ENCODE measurements around the gene EDN2.

Gene EDN2

DNA sequence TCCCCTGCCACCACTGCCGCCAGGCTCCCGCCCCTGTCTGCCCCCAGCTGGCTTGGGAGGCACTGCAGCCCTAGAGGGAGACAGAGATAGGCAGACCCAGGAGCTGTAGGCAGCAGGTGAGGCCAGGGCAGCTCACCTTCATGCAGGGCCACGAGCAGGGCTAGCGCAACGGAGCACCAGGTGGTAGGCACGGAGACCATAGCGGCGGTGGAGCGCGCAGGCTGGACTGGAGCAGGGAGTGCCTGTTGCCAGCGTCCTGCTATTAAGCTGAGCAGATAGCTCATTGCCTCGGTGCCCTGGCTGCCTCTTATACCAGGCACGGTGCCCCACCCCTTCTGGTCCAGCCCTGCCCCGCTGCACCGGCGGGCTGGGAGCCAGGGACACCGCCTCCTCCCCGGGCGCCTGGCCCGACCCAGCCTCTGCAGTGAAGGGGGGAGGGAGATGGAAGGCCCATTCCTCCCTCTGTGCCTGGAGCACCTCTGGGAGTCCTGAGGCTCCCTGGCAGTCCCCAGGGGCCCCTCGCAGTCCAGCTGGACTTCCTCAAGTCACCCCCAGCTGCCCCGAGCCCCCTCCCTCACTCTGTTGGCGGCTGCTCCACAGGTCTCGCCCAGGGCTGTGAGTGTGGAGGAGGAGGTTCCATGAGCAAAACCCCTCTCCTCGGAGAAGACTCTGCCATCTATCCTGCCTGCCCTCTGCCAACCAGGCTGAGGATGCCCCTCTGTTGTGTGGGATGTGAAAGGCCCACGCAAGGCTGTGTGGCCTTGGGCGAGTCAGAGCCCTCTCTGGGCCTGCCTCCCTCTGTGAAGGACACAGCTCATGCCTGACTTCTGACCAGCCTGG lies at the start of gene EDN2:
Gene EDN2 (minus strand): TSS at position 282 of the 840 bp plus-strand sequence. CDS start 82 bp downstream, at position 200.
- DNase-seq (ENCODE audit: low read depth, low spot score) = no peak
- no peaks in the 10 kb centered on the region for H3K9me3 ChIP-seq (ENCODE audit: insufficient read depth, low read length)

DNA sequence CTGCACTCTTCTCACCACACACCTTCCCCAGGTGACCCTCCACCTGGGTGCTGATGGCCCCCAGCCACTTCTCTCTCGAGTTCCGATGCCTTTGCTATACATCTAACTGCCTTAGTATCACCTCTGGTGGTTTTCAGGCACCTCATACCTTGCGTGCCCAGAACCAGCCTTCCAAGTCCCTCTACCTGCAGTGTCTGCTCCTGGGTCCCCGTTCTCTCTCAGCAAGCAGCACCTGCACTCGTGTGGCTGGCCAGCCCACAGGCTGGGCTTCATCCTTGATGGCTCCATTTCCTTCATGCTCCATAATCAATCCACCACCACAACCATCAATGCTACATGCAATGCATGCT lies 49.2 kb upstream of the EDN2 start:
- Histone ChIP-seq H3K4me1 (ENCODE audit: insufficient read depth, insufficient read length) (peaks cover 3% of the 10 kb centered on the region), H3K36me3 (ENCODE audit: insufficient read depth, insufficient read length, low read length) (no peaks in the 10 kb centered on the region), H3K27me3 (ENCODE audit: insufficient read depth, insufficient read length) (peaks cover 23% of the 10 kb centered on the region), H3K9me3 (ENCODE audit: insufficient read depth, low read length) (0 out of 2 replicates have a peak, but pooled peaks cover 4% of the 10 kb centered on the region), H3K9ac (ENCODE audit: insufficient read length, low read depth) (no peak overlapping the region), H3K4me3 (ENCODE audit: insufficient read length, low read depth) (no peak overlapping the region)
- DNase-seq (ENCODE audit: low read depth, low spot score) = no peak
- TF ChIP-seq ZNF274 (IDR thresholded peaks at IDR 0.05; ENCODE audit: low read depth, low read length) (no peak), YY1 (IDR thresholded peaks at IDR 0.05; ENCODE audit: insufficient read depth, insufficient read length) (no peak), SUZ12 (IDR thresholded peaks at IDR 0.05; ENCODE audit: extremely low read depth, insufficient read depth, insufficient read length) (no peak)

More for the DNA sequence above, at the start of gene EDN2:
- TF ChIP-seq SUZ12 (IDR thresholded peaks at IDR 0.05; ENCODE audit: extremely low read depth, insufficient read depth, insufficient read length) = no peak
- no peak for TF ChIP-seq YY1 (IDR thresholded peaks at IDR 0.05; ENCODE audit: insufficient read depth, insufficient read length)
- no peak for TF ChIP-seq ZNF274 (IDR thresholded peaks at IDR 0.05; ENCODE audit: low read depth, low read length)
- peaks cover 3% of the 10 kb centered on the region for H3K36me3 ChIP-seq (ENCODE audit: insufficient read depth, insufficient read length, low read length)
- peak within 1 kb of the TSS; percentile 51 for H3K9ac ChIP-seq (ENCODE audit: insufficient read length, low read depth)
- H3K27me3 ChIP-seq (ENCODE audit: insufficient read depth, insufficient read length) = peaks cover 4% of the 10 kb centered on the region
- no peak within 1 kb of the TSS for H3K4me3 ChIP-seq (ENCODE audit: insufficient read length, low read depth)
- peaks cover 51% of the 10 kb centered on the region for H3K4me1 ChIP-seq (ENCODE audit: insufficient read depth, insufficient read length)

DNA sequence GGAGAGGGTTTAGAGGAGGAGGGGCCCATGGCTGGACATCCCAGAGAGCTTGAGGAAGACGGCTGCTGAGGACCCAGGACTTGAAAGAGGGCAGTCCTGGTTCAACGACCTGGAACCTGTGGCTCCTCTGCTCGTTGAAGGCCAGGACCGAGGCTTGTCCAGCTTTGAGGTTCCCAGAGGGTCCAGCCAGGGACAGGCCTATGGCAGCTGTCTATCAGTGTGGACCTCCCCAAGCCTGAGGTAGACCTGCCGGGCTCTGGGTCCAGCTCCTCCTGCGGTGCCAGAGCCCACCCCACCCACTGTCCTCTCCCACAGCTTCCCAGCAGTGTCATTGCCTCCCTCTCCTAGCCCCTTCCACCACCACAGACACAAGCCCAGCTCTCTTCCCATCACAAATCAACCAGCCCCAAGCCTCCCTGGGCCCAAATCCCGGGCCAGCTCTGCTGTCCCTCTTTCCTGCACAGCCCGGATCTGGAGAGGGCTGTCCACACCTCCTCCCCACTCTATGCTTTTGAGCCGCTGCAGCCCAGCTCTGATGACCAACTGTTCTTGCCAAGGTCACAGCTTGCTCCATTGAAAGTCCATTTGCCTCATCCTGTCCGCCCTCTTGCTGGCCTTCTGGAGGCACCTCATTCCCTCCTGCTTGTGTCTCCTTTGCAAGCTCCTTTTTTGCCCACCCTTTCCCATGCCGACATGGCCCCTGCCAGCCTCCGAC lies 48.7 kb upstream of the EDN2 start:
- TF ChIP-seq YY1 (IDR thresholded peaks at IDR 0.05; ENCODE audit: insufficient read depth, insufficient read length) (no peak), ZNF274 (IDR thresholded peaks at IDR 0.05; ENCODE audit: low read depth, low read length) (no peak)
- Histone ChIP-seq H3K9ac (ENCODE audit: insufficient read length, low read depth) (no peak overlapping the region), H3K27me3 (ENCODE audit: insufficient read depth, insufficient read length) (peaks cover 23% of the 10 kb centered on the region), H3K4me3 (ENCODE audit: insufficient read length, low read depth) (no peak overlapping the region), H3K9me3 (ENCODE audit: insufficient read depth, low read length) (0 out of 2 replicates have a peak, but pooled peaks cover 4% of the 10 kb centered on the region), H3K36me3 (ENCODE audit: insufficient read depth, insufficient read length, low read length) (no peaks in the 10 kb centered on the region), H3K4me1 (ENCODE audit: insufficient read depth, insufficient read length) (no peaks in the 10 kb centered on the region)
- no peak for DNase-seq (ENCODE audit: low read depth, low spot score)

DNA sequence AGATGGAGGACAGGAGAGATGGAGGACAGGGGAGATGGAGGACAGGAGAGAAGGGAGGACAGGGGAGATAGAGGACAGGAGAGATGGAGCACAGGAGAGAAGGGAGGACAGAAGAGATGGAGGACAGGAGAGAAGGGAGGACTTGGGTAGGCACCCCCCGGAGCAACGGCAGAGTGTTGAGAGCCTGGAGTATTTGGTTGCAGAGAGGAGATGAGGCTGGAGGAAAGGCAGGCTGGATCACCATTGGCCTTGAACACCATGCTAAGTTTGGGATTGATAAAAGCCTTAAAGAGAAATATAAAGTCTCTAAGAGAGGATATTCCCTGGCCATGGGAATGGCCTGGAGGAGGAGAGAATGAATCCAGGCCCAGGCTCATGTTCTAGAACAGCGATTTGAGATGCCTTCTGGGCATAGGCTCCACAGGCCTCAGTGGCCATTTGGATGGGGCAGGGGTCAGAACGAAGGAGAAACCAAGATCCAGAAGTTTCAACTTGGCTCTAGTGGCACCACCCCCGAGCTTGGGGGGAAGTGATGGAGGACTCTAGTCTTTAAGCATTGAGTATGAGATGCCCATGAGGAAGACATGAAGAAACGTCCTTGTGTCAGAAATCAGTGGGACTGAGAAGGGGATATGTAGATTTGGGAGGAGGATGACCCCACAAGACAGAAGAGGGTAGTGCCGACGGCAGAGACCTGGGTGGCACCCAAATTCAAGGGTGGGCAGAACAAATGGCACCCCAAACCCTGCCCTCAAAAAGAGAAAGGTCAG lies 47.9 kb upstream of the EDN2 start:
- H3K4me3 ChIP-seq (ENCODE audit: insufficient read length, low read depth) = no peak overlapping the region
- H3K9me3 ChIP-seq (ENCODE audit: insufficient read depth, low read length) = 0 out of 2 replicates have a peak, but pooled peaks cover 11% of the 10 kb centered on the region
- no peaks in the 10 kb centered on the region for H3K36me3 ChIP-seq (ENCODE audit: insufficient read depth, insufficient read length, low read length)
- DNase-seq (ENCODE audit: low read depth, low spot score) = no peak
- TF ChIP-seq ZNF274 (IDR thresholded peaks at IDR 0.05; ENCODE audit: low read depth, low read length) (no peak), SUZ12 (IDR thresholded peaks at IDR 0.05; ENCODE audit: extremely low read depth, insufficient read depth, insufficient read length) (no peak), YY1 (IDR thresholded peaks at IDR 0.05; ENCODE audit: insufficient read depth, insufficient read length) (no peak)
- no peaks in the 10 kb centered on the region for H3K4me1 ChIP-seq (ENCODE audit: insufficient read depth, insufficient read length)
- H3K9ac ChIP-seq (ENCODE audit: insufficient read length, low read depth) = no peak overlapping the region
- H3K27me3 ChIP-seq (ENCODE audit: insufficient read depth, insufficient read length) = peaks cover 23% of the 10 kb centered on the region

DNA sequence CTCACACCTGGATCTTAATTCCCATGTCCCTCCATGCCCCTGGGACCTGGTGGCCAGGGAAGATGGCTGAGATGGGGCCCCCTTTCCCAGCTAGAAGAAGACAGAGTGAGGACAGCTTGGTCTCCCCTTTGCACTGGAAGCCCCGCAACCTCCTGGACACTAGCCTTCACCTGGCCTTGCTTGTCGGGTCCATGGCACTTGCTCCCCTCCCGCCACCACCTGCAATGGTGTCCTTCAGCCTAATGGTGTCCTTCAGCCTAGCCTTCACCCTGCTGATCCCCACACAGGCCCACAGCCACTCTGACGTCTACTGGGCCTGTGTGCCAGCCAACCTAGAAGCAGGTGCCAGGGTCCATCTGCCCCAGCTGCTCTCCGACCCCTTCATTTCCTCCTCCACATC lies 45.9 kb upstream of the EDN2 start:
- Histone ChIP-seq H3K4me3 (ENCODE audit: insufficient read length, low read depth) (no peak overlapping the region), H3K9ac (ENCODE audit: insufficient read length, low read depth) (no peak overlapping the region), H3K9me3 (ENCODE audit: insufficient read depth, low read length) (0 out of 2 replicates have a peak, but pooled peaks cover 11% of the 10 kb centered on the region), H3K27me3 (ENCODE audit: insufficient read depth, insufficient read length) (peaks cover 23% of the 10 kb centered on the region), H3K36me3 (ENCODE audit: insufficient read depth, insufficient read length, low read length) (no peaks in the 10 kb centered on the region), H3K4me1 (ENCODE audit: insufficient read depth, insufficient read length) (no peaks in the 10 kb centered on the region)
- no peak for DNase-seq (ENCODE audit: low read depth, low spot score)
- TF ChIP-seq SUZ12 (IDR thresholded peaks at IDR 0.05; ENCODE audit: extremely low read depth, insufficient read depth, insufficient read length) = no peak
- TF ChIP-seq ZNF274 (IDR thresholded peaks at IDR 0.05; ENCODE audit: low read depth, low read length) = no peak
- no peak for TF ChIP-seq YY1 (IDR thresholded peaks at IDR 0.05; ENCODE audit: insufficient read depth, insufficient read length)

DNA sequence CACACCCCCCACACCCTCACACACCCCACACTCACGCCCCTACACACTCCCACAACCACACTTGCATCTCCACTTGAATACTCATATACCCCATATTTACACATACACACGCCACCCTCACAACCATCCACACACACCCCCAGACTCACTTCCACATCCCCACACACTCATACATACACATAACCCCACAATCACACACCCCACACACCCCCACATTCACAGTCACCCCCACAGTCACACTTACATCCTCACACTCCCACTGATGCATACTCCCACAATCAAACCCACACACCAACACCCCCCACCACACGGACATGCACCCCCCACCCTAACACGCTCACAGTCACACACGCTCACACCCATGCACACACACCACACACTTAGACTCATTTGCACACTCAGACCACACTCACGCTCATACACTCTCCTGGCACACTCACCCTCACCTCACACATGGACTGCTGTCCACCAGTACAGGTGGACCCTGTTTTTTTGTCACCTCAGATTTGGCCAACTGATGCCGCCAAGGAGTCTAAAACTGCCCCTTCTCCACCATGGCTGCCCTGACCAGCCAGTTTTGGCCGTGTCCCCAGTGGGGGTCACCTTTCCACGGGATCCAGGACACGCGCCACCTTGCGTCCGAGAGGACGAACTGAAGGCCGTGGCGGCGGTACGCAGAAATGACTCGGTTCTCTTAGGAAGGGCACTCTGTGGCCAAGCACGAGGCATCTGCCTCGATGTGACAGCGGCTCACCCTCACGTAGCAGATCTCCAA lies 45.3 kb upstream of the EDN2 start:
- Histone ChIP-seq H3K4me1 (ENCODE audit: insufficient read depth, insufficient read length) (no peaks in the 10 kb centered on the region), H3K9me3 (ENCODE audit: insufficient read depth, low read length) (0 out of 2 replicates have a peak, but pooled peaks cover 11% of the 10 kb centered on the region), H3K27me3 (ENCODE audit: insufficient read depth, insufficient read length) (peaks cover 23% of the 10 kb centered on the region), H3K9ac (ENCODE audit: insufficient read length, low read depth) (no peak overlapping the region), H3K4me3 (ENCODE audit: insufficient read length, low read depth) (no peak overlapping the region), H3K36me3 (ENCODE audit: insufficient read depth, insufficient read length, low read length) (no peaks in the 10 kb centered on the region)
- DNase-seq (ENCODE audit: low read depth, low spot score) = no peak
- TF ChIP-seq SUZ12 (IDR thresholded peaks at IDR 0.05; ENCODE audit: extremely low read depth, insufficient read depth, insufficient read length) = no peak
- no peak for TF ChIP-seq ZNF274 (IDR thresholded peaks at IDR 0.05; ENCODE audit: low read depth, low read length)
- TF ChIP-seq YY1 (IDR thresholded peaks at IDR 0.05; ENCODE audit: insufficient read depth, insufficient read length) = no peak

Data from NT2/D1 (cell line).